ENCODE results near the gene CACNA2D1.

DNA sequence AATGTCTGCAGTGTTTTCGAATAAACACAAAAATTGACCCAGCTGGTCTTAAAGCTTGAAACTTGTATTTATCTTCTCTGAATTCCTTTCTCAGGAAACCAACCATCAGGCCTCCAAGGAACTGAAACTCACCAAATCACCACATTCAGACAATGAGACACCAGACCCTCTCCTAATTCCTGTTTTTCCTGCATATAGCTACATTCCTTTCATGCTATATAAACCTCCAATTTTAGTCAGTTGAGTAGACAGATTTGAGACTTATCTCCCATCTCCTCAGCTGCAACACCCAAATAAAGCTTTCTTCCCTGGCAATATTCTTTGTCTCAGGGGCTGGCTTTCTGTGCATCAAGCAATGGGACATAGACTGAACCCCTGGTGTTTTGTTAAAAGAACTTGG, 317.0 kb downstream of the CACNA2D1 start:
- no peak for TF ChIP-seq CTCF (IDR thresholded peaks at IDR 0.05)
- no peak for TF ChIP-seq POLR2A (IDR thresholded peaks at IDR 0.05)
